Measurements from ENCODE around the gene KRT79.
"Not testable (repeated sequence)": the region's sequence is repeated elsewhere in the genome, so short reads cannot be mapped to it uniquely, and the experiment has no call there.

KRT79 gene

DNA sequence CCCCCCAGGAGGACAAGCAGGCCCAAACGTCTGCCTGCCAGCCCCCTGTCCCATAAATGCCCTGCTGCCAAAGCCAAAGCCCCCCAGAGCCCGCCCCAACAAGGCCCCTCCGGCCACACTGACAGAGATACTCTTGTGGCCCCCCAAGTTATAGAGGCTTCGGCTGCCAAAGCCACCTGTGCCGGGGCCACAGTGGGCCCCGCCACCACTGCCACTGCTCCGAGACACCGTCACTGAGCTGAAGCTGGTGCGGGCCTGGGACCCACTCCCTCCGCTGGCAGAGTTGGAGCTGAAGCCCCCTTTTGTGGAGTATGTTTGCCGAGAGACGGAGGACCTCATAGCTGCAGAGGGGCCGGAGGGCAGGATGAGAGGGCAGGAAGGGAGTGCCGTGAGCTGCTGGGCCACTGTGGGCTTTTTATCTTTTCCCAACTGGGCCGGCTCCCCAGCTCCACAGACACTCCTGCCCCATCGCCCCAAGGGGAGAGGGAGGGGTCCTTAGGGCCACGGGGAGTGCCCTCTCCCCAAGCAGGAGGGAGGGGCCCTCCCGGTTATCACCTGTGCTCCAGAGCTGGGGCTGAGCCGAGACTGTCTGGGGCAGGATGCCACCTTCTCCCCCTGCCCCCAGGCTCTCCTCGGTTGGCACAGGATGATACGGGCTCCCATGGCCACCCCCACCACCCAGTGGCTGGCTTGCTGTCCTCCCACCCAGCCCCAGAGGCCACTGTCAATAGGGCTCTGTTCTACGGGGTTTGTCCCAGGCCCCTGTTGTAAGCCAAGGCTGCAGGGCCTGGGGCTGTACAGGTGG lies at the start of gene KRT79:
Gene KRT79 (minus strand): TSS at position 390 of the 805 bp plus-strand sequence. CDS start 51 bp downstream, at position 339.
- no peaks in the 10 kb centered on the region for H3K9me3 ChIP-seq (ENCODE audit: insufficient read depth, low read length)
- no peak within 1 kb of the TSS for H3K9ac ChIP-seq (ENCODE audit: insufficient read length, low read depth)
- no peak within 1 kb of the TSS for H3K4me3 ChIP-seq (ENCODE audit: insufficient read length, low read depth)
- TF ChIP-seq YY1 (IDR thresholded peaks at IDR 0.05; ENCODE audit: insufficient read depth, insufficient read length), result no peak
- TF ChIP-seq SUZ12 (IDR thresholded peaks at IDR 0.05; ENCODE audit: extremely low read depth, insufficient read depth, insufficient read length), result no peak
- DNase-seq (ENCODE audit: low read depth, low spot score), result no peak
- peaks cover 7% of the 10 kb centered on the region for H3K4me1 ChIP-seq (ENCODE audit: insufficient read depth, insufficient read length)
- H3K27me3 ChIP-seq (ENCODE audit: insufficient read depth, insufficient read length), result no peaks in the 10 kb centered on the region
- H3K36me3 ChIP-seq (ENCODE audit: insufficient read depth, insufficient read length, low read length), result no peaks in the 10 kb centered on the region

DNA sequence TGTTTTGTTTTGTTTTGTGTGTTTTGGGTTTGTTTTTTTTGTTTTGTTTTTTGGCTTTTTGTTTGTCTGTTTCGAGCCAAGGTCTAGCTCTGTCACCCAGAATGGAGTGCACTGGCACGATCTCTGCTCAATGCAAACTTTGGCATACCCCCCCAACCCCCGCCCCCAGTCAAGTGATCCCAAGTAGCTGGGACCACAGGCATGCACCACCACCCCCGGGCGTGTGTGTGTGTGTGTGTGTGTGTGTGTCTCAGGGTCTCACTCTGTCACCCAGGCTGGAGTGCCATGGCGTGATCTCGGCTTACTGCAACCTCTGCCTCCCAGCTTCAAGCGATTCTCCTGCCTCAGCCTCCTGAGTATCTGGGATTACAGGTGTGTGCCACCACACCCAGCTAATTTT lies 46.4 kb upstream of the KRT79 start:
- not testable (repeated sequence) for DNase-seq (ENCODE audit: low read depth, low spot score); H3K9ac ChIP-seq (ENCODE audit: insufficient read length, low read depth); H3K36me3 ChIP-seq (ENCODE audit: insufficient read depth, insufficient read length, low read length); H3K27me3 ChIP-seq (ENCODE audit: insufficient read depth, insufficient read length); H3K4me3 ChIP-seq (ENCODE audit: insufficient read length, low read depth); H3K4me1 ChIP-seq (ENCODE audit: insufficient read depth, insufficient read length); H3K9me3 ChIP-seq (ENCODE audit: insufficient read depth, low read length)

DNA sequence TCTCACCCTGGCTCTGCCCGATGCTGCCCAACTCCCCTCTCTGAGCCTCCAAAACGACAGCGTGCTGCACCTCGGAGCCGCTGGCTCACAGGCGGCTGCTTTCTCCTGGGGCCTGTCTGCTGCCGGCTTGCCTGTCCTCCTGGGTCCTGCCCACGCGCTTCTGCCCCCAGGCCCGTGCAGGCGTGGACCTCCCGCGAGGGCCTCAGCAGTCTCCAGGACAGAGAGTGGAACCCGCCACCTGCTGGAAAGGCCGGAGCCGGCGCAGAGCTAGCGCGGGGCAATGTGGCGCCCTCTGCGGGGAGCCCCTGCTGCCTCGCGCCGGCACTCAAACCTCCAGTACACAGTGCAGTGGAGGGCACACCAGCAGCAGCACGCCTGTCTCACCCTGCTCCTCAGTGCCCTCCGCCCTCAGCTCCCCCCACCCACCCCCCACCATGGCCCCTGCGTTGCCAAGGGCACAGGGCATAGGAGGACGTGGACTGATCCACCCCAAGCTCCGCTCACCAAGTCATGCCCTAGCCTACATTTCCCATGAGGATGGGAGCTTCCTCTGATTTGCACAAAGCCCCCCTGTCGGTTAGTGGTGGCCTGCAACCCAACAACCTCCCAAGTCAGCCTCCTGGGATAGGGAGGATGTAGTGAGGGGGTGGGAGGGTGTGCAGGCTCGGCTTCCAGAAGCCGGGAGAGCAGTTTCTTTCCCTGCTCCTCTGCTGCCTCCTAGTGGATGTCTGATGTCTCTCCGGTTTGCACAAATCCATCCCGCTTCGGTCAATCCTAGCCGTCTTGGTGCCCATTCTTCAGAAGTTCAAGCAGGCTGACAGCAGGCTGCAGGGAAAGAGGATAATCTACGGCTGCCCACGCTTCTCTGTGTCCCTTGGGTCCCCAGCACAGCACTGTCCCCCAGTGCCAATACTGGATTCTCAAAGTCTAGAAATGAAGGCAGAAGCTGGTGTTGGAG lies 45.6 kb upstream of the KRT79 start:
- Histone ChIP-seq H3K27me3 (ENCODE audit: insufficient read depth, insufficient read length) (no peaks in the 10 kb centered on the region), H3K4me1 (ENCODE audit: insufficient read depth, insufficient read length) (peaks cover 9% of the 10 kb centered on the region), H3K36me3 (ENCODE audit: insufficient read depth, insufficient read length, low read length) (no peaks in the 10 kb centered on the region), H3K9me3 (ENCODE audit: insufficient read depth, low read length) (no peaks in the 10 kb centered on the region), H3K9ac (ENCODE audit: insufficient read length, low read depth) (no peak overlapping the region), H3K4me3 (ENCODE audit: insufficient read length, low read depth) (no peak overlapping the region)
- peak; percentile 89 for DNase-seq (ENCODE audit: low read depth, low spot score)
- no peak for TF ChIP-seq ZNF274 (IDR thresholded peaks at IDR 0.05; ENCODE audit: low read depth, low read length)
- no peak for TF ChIP-seq YY1 (IDR thresholded peaks at IDR 0.05; ENCODE audit: insufficient read depth, insufficient read length)
- no peak for TF ChIP-seq SUZ12 (IDR thresholded peaks at IDR 0.05; ENCODE audit: extremely low read depth, insufficient read depth, insufficient read length)

DNA sequence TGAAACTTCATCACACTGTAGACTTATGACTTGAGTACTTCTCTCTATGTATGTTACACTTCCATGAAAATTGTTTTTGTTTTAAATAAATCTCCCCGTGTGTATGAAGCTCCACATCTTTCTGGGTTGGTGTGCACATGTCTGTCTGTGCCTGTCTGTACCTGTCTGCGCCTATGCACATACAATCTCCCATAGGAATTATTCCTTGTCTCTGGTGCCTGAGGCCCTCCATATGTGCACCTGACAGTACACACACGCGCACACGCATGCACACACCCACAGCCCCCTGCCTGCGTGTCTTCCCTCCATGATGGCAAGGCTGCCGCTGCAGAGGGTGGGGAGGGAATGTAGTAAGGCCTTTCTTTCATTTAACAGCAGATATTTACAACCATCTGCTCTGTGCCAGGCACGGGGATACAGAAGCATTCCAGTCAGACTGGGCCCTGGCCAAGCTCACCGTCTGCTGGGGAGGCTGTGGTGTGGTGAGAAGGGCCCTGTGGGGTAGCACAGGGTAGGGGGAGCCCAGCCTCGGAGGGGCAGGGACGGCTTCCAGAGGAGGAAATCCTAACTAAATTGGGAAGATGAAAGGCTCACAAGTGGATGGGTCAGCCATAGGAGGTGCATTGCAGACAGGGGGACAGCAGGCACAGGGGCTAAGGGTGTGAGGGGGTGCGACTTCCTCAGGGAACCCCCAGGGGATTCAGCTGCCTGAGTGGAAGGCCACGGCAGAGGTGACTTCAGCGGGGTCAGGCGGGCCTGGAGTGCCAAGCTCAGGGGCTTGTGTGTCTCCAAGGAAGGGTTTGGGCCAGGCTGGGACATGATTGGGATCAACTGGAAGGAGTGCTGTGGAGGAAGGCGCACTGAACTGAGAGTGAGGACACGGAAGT lies 44.6 kb upstream of the KRT79 start:
- peaks cover 1% of the 10 kb centered on the region for H3K27me3 ChIP-seq (ENCODE audit: insufficient read depth, insufficient read length)
- DNase-seq (ENCODE audit: low read depth, low spot score), result no peak
- no peaks in the 10 kb centered on the region for H3K9me3 ChIP-seq (ENCODE audit: insufficient read depth, low read length)
- H3K36me3 ChIP-seq (ENCODE audit: insufficient read depth, insufficient read length, low read length), result no peaks in the 10 kb centered on the region
- peaks cover 11% of the 10 kb centered on the region for H3K4me1 ChIP-seq (ENCODE audit: insufficient read depth, insufficient read length)
- TF ChIP-seq SUZ12 (IDR thresholded peaks at IDR 0.05; ENCODE audit: extremely low read depth, insufficient read depth, insufficient read length), result no peak
- no peak overlapping the region for H3K9ac ChIP-seq (ENCODE audit: insufficient read length, low read depth)
- no peak overlapping the region for H3K4me3 ChIP-seq (ENCODE audit: insufficient read length, low read depth)

DNA sequence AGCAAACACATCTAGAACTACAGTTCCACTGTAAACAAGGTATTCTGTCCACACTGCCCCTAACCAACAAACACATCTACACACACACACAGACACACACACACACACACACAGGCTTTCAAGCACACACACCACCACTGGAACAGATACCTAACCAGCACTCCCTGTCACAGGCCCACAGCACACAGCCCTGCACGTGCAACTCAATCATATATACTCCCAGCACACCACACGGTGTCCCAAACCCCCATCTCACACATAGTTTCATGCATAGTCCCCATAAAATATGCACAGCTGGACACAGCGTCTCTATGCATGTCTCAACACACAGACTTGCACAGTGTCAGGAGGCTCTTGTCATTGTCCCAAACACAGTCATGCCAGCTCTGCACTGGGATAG lies 43.1 kb upstream of the KRT79 start:
- H3K4me1 ChIP-seq (ENCODE audit: insufficient read depth, insufficient read length), result peaks cover 14% of the 10 kb centered on the region
- no peaks in the 10 kb centered on the region for H3K36me3 ChIP-seq (ENCODE audit: insufficient read depth, insufficient read length, low read length)
- no peak overlapping the region for H3K4me3 ChIP-seq (ENCODE audit: insufficient read length, low read depth)
- TF ChIP-seq SUZ12 (IDR thresholded peaks at IDR 0.05; ENCODE audit: extremely low read depth, insufficient read depth, insufficient read length), result no peak
- TF ChIP-seq YY1 (IDR thresholded peaks at IDR 0.05; ENCODE audit: insufficient read depth, insufficient read length), result no peak
- TF ChIP-seq ZNF274 (IDR thresholded peaks at IDR 0.05; ENCODE audit: low read depth, low read length), result no peak
- peaks cover 12% of the 10 kb centered on the region for H3K27me3 ChIP-seq (ENCODE audit: insufficient read depth, insufficient read length)
- no peak for DNase-seq (ENCODE audit: low read depth, low spot score)
- H3K9ac ChIP-seq (ENCODE audit: insufficient read length, low read depth), result peak overlapping the region; percentile 45
- no peaks in the 10 kb centered on the region for H3K9me3 ChIP-seq (ENCODE audit: insufficient read depth, low read length)

DNA sequence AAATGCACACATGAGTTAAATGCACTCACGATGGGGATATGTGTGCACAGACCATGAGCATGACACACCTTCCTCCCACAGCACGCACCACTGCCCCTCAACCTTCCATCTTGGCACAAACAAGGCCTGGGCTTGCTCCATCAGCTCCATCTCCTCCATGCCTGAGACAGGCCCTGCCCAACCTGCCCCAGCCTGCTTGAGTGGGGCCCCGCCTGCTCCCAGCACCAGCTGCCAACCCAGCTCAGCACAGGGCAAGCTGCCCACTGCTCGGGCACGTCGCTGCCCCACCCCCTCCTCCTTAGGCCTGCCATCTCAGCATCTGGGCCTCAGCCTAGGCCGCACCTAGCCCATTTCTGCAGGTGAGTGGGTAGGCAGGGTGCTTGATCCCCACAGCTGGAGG lies 42.3 kb upstream of the KRT79 start:
- Histone ChIP-seq H3K4me3 (ENCODE audit: insufficient read length, low read depth) (no peak overlapping the region), H3K9me3 (ENCODE audit: insufficient read depth, low read length) (no peaks in the 10 kb centered on the region), H3K27me3 (ENCODE audit: insufficient read depth, insufficient read length) (peaks cover 12% of the 10 kb centered on the region), H3K4me1 (ENCODE audit: insufficient read depth, insufficient read length) (peaks cover 18% of the 10 kb centered on the region), H3K9ac (ENCODE audit: insufficient read length, low read depth) (no peak overlapping the region), H3K36me3 (ENCODE audit: insufficient read depth, insufficient read length, low read length) (no peaks in the 10 kb centered on the region)
- no peak for TF ChIP-seq ZNF274 (IDR thresholded peaks at IDR 0.05; ENCODE audit: low read depth, low read length)
- no peak for TF ChIP-seq SUZ12 (IDR thresholded peaks at IDR 0.05; ENCODE audit: extremely low read depth, insufficient read depth, insufficient read length)
- TF ChIP-seq YY1 (IDR thresholded peaks at IDR 0.05; ENCODE audit: insufficient read depth, insufficient read length), result no peak
- no peak for DNase-seq (ENCODE audit: low read depth, low spot score)
